NT2/D1 (cell line): ENCODE measurements around the gene BEND3.

Experiments
- SUZ12 ChIP-seq: IDR thresholded peaks from 2 replicates; pipeline ENCODE4 v1.6.1; 2011; ENCODE audit not compliant: insufficient read length, insufficient read depth; ENCODE audit errors: extremely low read depth
- YY1 ChIP-seq: IDR thresholded peaks from 2 replicates; pipeline ENCODE4 v1.6.1; 2011; ENCODE audit not compliant: insufficient read length, insufficient read depth
- ZNF274 ChIP-seq: IDR thresholded peaks from 2 replicates; pipeline ENCODE4 v1.6.1; 2011; ENCODE audit warnings: mild to moderate bottlenecking, low read depth, low read length

DNA sequence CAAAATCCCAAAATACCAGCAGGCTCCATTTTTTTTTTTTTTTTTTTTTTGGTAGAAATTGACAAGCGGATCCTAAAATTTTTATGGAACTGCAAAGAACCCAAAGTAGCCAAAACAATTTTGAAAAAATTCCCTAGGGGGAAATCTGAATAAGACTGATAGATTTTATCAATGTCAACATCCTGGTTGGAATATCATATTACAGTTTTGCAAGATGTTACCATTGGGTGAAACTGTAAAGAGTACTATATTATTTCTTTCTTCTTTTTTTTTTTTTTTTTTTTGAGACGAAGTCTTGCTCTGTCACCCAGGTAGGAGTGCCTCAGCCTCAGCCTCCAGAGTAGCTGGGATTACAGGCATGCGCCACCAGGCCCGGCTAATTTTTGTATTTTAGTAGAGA lies 29.4 kb upstream of the BEND3 start:
- no peak for TF ChIP-seq YY1
- no peak for TF ChIP-seq SUZ12
- no peak for TF ChIP-seq ZNF274
